ENCODE results near the gene GATA6.
"Not testable (repeated sequence)": the region's sequence is repeated elsewhere in the genome, so short reads cannot be mapped to it uniquely, and the experiment has no call there.

GATA6 gene

GRCh38 chr18:22182884-22183697 lies 13.7 kb downstream of the GATA6 start:
- DNase-seq (ENCODE audit: low read depth) = no peak

GRCh38 chr18:22183698-22184170 lies 14.3 kb downstream of the GATA6 start:
- no peak for DNase-seq (ENCODE audit: low read depth)

GRCh38 chr18:22184573-22184972 lies 15.2 kb downstream of the GATA6 start:
- not testable (repeated sequence) for DNase-seq (ENCODE audit: low read depth)

DNA sequence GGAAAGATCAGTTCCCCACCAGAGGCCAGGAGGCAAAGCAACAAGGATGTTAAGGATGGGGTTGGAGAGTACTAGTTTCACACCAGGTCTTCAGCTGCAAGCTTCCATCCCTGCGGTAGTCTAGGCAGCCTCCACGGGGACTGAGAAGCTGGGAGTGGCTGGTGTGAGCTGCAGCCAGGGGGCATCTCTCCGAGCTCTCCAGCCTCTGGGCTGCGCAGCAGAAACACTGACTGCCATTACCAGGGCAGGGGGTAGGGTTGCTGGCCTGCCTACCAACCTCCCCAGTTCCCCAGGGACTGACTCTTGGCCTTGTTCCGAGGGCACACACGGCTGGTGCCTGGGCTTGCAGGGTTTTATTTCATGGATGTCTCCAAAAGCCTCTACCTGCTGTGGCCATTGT lies 15.9 kb downstream of the GATA6 start:
- DNase-seq (ENCODE audit: low read depth) = no peak

- DNase-seq (ENCODE audit: low read depth) = no peak
Observed at GRCh38 chr18:22185771-22186386, 16.5 kb downstream of the GATA6 start.

DNA sequence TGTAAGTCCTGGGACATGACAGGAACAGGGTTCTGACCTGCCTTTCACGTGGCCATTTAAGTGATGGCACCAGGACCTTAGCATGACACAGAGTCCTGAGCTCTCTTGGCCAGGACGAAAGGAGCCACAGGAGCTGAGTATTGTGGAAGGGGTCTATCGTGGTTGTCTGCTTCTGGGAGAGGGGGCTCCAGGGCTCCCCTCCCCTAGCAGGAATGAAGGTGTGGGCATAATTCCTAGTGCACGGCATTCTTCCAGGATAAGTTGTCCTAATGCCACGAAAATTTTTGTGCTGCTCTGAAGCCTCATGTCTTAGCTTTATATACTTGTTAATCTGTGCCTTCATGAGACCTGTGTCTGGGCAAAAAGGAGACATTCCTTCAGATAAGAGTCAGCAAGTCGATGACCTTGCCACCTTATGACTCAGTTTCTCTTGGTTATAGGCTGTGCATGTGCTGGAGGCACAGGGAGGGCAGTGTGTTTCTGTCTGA lies 17.1 kb downstream of the GATA6 start:
- no peak for DNase-seq (ENCODE audit: low read depth)

- DNase-seq (ENCODE audit: low read depth) = no peak
Observed at GRCh38 chr18:22188559-22189267, 19.3 kb downstream of the GATA6 start.

DNA sequence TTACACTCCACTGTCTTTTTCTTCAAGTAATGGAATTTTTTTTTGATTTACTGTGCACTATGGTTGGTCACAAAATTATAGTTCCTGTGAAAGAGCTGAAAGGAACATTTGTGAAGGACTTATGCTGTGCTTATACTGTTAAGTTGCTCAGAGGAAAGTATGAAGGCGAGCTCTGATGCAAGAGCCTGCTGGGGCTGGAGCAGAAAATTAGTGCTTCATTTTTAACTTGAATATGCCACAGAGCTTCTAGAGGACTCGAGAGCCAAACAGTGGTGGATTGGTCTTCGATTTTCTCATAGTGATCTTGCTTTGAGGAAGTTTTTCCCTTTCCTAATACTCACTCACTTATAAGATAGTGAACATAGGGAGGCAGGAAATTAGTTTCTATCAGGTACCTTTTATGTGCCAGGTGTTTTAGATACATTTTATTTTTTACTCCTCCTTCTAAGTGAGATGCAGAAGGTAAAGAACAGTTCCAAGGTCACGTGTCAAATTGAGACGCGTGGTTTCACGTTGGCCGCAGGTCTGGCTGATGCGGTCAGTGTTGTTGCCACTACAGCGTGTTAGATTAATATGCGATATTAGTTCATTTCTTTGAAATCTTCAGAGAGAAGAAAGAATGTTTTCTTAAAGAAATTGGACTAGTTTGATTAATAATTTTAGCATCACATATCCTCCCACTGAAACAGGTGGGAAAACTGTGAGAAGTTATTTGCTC lies 20.2 kb downstream of the GATA6 start:
- no peak for DNase-seq (ENCODE audit: low read depth)

GRCh38 chr18:22191346-22191695 lies 21.9 kb downstream of the GATA6 start:
- no peak for DNase-seq (ENCODE audit: low read depth)

DNA sequence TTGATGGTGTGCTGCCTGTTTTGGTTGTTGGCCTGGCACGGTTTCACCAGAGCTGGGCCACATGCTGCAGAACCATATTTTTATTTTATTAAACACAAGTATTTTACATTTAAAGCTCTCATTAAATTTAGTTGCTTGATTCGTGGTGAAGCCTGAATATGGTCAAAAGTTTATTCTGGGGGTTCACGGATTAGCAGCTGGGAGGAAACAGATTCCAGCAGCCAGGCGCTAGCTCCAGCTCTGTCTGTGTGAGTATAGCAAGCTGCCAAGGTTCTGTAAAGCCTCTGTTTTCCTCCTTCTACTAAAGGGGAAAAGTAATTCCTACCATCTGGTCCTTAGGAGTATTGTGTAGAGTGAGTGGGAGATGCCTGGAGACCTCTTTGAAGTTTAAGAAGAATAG lies 22.5 kb downstream of the GATA6 start:
- DNase-seq (ENCODE audit: low read depth) = no peak

GRCh38 chr18:22193466-22193865 lies 24.1 kb downstream of the GATA6 start:
- DNase-seq (ENCODE audit: low read depth) = no peak

GRCh38 chr18:22194151-22194598 lies 24.8 kb downstream of the GATA6 start:
- DNase-seq (ENCODE audit: low read depth) = no peak

DNA sequence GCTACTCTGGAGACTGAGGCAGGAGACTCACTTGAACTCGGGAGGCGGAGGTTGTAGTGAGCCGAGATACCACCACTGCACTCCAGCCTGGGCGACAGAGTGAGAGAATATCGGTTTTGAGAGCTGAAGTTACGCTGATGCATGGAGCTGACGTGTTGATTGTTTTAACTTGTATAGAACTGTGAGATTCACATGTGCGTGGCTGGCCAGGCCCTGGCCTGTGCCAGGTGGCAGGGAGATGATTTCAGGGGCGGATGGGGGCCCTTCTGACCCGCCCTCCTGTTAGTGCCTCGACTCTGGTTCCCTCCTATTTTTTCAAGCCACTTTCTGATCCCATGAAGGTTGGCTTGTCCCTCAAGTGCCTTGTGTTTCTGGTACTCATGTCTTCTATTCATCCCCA lies 25.7 kb downstream of the GATA6 start:
- no peak for DNase-seq (ENCODE audit: low read depth)

GRCh38 chr18:22196943-22197342 lies 27.6 kb downstream of the GATA6 start:
- not testable (repeated sequence) for DNase-seq (ENCODE audit: low read depth)

GRCh38 chr18:22197668-22198067 lies 28.3 kb downstream of the GATA6 start:
- no peak for DNase-seq (ENCODE audit: low read depth)

GRCh38 chr18:22198163-22198562 lies 28.8 kb downstream of the GATA6 start:
- DNase-seq (ENCODE audit: low read depth) = no peak

DNA sequence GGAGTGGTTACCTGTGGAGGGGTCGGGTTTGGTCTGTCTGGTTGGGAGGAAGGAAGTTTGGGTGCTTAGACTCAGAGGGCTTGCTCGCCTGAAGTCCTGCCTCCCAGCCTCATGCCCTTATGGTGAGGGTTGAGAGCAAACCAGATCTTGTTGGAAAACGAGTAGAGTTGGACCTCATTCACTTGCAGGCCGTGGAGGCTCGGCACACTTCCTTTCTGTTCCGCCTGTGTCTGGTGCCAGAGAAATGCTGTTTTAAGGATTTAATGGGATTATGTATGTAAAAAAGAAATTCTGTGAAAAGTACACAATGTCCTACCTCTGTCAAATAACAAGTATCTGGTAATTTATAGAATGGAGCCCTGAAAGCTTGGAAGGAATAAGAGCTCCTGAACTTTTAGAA lies 29.6 kb downstream of the GATA6 start:
- no peak for DNase-seq (ENCODE audit: low read depth)

GRCh38 chr18:22200611-22201225 lies 31.3 kb downstream of the GATA6 start:
- no peak for DNase-seq (ENCODE audit: low read depth)

DNA sequence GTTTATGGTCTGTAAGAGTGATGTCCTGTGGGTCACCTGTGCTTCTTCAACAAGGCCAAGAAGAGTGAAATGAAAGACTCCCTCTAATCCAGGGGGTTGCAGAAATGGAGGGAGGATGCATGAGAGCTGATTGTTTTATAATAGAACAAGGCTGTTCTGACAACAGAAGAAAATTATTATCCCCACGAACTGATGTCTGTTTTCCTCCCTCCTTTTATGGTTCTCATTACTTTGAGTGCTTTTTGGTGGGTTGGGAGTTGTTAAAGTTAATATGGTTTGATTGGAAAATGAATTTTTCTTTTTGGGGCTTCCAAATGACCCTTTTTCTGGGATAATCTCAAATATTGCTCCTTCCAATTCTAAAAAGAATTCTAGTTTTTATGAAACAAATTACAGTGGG lies 33.6 kb downstream of the GATA6 start:
- no peak for DNase-seq (ENCODE audit: low read depth)

GRCh38 chr18:22203536-22204213 lies 34.3 kb downstream of the GATA6 start:
- DNase-seq (ENCODE audit: low read depth) = no peak

DNA sequence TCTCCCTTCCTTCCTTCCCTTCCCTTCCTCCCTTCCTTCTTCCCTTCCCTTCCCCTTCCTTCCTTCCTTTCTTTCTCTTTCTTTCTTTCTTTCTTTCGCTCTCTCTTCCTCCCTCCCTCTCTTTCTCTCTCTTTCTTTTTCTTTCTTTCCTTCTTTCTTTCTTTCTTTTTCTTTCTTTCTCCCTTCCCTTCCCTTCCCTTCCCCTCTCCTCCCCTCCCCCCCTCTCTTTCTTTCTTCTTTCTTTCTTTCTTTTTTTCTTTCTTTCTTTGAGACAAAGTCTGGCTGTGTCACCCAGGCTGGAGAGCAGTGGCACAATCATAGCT lies 34.8 kb downstream of the GATA6 start:
- DNase-seq (ENCODE audit: low read depth) = no peak
